H7 (cell line): ENCODE data around the gene TLCD1. TPM values are rescaled to one million over a fixed set of nuclear protein-coding genes. Genes with fewer than 3 reads are reported as not detected.
A peak's percentile ranks its signal among the peaks of the same experiment; 100 is the strongest.

Experiments
- DNase-seq: peaks from one replicate; pipeline ENCODE4 v3.0.0; 2012
- H3K27me3 ChIP-seq: 2 replicates; pipeline ENCODE4 v1.6.0; 2011; ENCODE audit warnings: mild to moderate bottlenecking, low read length; ENCODE audit not compliant: control insufficient read depth, insufficient read depth
- H3K36me3 ChIP-seq: replicated peaks from 2 replicates; pipeline ENCODE4 v1.5.1; 2011; ENCODE audit warnings: low read length; ENCODE audit not compliant: control insufficient read depth, insufficient read depth
- H3K4me3 ChIP-seq: 2 replicates; pipeline ENCODE4 v1.5.1; 2011; ENCODE audit warnings: low read depth, mild to moderate bottlenecking, control low read depth, low read length, moderate library complexity; ENCODE audit not compliant: insufficient read depth
- total RNA-seq: library from RNA; depleted of rRNA; stranded (reverse); fragments of >200 nt; shearing (Covaris generic); gene quantifications from 2 replicates; pipeline ENCODE4 v1.2.3, GENCODE V29; 2014; rRNA removed

Gene TLCD1, protein sequence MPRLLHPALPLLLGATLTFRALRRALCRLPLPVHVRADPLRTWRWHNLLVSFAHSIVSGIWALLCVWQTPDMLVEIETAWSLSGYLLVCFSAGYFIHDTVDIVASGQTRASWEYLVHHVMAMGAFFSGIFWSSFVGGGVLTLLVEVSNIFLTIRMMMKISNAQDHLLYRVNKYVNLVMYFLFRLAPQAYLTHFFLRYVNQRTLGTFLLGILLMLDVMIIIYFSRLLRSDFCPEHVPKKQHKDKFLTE
- total RNA-seq = 15.6 and 21.4 TPM in 2 replicates

DNA sequence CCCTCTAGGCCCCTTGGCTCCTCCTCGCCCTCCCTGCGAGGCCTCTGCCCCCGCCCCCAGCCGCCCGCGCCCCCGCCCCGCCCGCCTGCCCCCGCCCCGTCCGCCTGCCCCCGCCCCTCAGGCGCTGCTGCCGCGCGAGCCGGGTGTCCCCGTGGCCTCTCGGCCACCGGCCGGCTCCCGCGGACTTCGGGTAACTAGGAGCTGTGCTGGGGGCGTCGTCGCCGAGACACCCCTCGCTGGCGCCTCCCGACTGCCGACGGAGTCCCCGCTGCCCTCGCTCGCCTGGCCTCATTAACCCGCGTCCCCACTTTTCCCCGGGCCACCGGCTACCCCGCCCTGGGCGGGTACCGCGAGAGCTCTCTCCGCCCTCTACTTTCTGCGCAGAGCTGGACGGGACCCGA, at the start of gene TLCD1:
TLCD1 (minus strand) TSS at position 8 of the 401 bp plus-strand sequence. CDS start 136 bp downstream, outside the sequence.
- peak; percentile 96 for DNase-seq
- H3K27me3 ChIP-seq = no peaks in the 10 kb centered on the region
- peak within 1 kb of the TSS; percentile 90 for H3K4me3 ChIP-seq
- H3K36me3 ChIP-seq = peaks cover 30% of the 10 kb centered on the region

DNA sequence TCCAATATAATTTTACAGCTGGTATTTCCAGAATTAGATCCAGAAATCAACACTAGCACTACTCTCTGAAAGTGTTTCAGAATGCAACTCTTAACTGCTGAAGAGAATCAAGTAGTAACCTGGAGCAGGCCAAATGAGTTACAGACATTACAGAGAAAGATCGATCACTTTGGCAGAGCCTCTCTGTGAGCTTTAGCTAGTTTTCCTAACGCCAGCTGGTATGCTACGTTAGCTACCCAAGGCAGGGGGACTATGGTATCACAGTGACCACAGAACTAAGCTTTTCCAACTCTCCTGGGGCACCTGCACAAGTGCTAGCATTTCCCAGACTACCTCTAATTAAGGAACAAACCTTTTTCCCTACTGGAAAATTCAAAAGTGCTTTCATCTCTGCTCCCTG, 48.2 kb upstream of the TLCD1 start:
- Histone ChIP-seq H3K4me3 (no peak overlapping the region), H3K36me3 (no peaks in the 10 kb centered on the region), H3K27me3 (no peaks in the 10 kb centered on the region)
- no peak for DNase-seq

DNA sequence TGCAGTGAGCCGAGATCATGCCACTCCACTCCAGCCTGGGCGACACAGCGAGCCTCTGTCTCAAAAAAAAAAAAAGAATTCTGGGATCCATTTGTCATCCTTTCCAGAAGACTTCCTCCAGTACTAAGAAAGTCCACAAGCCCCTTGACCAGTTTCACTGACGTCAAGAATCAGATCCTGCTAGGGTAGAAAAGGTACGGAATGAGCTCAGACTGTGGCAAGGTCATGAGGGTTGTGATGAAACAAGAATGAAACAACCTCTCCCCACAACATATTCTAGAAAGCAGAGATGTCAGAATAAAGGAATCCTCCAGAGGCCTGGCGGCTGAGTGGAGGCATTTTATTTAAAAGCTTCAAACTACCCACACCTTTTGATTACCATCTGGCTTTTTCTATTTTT, 47.7 kb upstream of the TLCD1 start:
- no peak for DNase-seq
- Histone ChIP-seq H3K4me3 (no peak overlapping the region), H3K36me3 (no peaks in the 10 kb centered on the region), H3K27me3 (no peaks in the 10 kb centered on the region)

DNA sequence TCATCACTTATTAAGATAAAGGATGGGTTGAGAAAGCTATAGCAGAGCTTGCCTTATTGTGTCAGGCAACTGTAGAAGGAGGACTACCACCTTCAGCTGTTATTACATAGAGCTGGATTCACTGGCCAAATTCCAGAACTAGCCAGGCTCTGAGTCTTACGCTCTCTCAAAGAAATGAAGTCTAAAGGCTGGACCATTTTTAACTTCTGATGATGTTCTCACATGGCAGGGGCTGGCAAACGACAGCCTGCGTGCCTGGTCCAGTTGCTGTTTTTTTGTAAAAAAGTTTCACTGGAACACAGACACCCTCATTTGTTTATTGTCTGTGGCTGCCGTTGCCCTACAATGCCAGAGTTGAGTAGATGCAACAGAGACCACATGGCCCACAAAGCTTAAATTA, 39.0 kb upstream of the TLCD1 start:
- DNase-seq = no peak
- H3K27me3 ChIP-seq = no peaks in the 10 kb centered on the region
- H3K4me3 ChIP-seq = no peak overlapping the region
- peaks cover 7% of the 10 kb centered on the region for H3K36me3 ChIP-seq

DNA sequence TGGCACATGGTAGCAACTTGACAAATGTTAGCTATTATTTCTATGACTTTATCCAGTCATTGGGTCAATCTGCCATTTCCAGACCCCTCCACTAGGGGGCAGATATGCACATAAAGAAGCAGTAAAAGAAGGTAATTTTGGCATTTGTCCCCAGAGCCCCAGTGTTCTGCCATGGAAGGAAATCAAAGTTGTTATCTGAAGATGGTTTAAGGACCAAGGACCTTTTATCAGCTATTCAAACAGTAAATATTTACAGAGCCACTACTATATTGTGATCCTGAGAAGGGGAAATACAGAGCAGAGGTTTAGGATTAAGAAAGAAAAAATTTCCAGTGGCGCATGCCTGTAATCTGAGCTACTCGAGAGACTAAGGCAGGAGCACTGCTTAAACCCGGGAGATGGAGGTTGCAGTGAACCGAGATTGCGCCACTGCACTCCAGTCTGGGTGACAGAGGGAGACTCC, 37.8 kb upstream of the TLCD1 start:
- Histone ChIP-seq H3K36me3 (peaks cover 17% of the 10 kb centered on the region), H3K4me3 (no peak overlapping the region), H3K27me3 (no peaks in the 10 kb centered on the region)
- DNase-seq = peak; percentile 71

DNA sequence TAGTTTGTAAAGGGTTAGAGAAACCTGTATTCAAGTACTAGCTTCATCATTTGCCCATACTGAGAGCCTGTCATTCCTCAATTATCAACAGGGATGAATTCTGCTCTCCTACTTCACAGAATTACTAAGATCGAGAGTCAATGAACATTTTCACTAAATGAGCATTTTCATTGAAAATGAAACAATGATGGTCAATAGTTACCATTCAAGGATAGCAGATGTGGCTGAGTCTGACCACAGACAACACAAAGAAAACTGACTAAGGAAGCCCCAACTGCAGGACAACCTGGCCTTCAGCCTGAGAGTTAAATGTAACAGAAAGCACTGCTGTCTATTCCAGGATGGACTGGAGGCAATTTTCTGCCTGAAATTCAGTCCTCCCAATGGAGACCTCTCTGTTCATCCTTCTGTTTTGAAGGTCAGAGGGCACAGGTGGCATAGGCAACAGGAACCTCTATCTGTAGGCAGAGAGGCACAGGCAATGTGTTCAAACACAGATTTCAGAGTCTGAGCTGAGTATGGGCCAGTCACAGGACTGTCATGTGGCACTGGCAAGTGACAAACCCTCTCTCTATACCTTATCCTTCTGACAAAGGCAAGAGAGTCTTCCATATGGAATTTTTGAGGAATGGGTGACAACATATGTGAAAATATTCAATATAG, 37.2 kb upstream of the TLCD1 start:
- DNase-seq = no peak
- no peaks in the 10 kb centered on the region for H3K27me3 ChIP-seq
- H3K36me3 ChIP-seq = peaks cover 23% of the 10 kb centered on the region
- no peak overlapping the region for H3K4me3 ChIP-seq

DNA sequence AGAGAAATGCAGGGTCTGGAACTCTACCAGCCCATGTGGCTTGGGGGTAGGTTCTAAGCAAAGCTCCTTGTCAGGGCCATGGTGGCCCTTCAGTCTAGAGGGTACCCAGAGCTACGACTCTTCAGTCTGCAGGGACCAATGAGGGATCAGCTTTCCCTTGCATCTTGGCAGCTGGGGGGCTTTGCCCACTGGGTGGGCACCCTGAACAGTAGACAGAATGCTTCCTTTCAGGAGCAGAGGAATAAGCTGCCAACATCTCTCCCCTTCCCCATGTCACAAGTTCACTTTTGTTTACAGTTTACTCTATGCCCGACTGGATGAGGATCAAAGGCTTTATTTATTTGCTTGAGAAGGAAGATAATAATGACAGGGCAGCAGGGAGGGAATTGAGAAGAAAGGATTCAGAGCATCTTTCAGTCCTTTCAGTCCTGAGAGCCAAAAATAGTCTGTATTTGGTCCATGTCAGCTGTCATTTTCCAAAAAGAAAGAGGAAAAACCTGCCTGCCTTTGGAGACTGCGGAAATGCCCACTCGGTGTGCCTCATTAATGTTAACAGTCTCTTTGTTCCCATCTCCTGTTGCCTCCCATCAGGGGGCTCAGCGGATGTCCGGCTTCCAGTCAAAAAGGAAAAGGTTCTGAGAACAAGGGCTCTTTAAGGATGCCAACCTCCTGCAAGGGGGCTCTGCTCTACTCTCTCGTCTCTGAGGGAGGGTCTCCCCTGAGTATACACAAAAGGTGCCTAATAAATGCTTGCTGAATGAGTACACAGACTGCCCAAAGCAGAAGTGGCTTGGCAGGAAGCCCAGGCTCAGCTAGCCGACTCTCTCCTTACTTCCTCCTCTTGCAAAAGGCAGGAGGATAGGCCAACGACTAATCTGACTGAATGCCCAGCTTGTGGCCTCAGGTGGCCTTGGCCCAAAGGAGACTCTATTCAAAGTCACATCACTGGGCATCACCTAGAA, 34.8 kb upstream of the TLCD1 start:
- peaks cover 23% of the 10 kb centered on the region for H3K36me3 ChIP-seq
- no peak overlapping the region for H3K4me3 ChIP-seq
- peak; percentile 79 for DNase-seq
- H3K27me3 ChIP-seq = no peaks in the 10 kb centered on the region

DNA sequence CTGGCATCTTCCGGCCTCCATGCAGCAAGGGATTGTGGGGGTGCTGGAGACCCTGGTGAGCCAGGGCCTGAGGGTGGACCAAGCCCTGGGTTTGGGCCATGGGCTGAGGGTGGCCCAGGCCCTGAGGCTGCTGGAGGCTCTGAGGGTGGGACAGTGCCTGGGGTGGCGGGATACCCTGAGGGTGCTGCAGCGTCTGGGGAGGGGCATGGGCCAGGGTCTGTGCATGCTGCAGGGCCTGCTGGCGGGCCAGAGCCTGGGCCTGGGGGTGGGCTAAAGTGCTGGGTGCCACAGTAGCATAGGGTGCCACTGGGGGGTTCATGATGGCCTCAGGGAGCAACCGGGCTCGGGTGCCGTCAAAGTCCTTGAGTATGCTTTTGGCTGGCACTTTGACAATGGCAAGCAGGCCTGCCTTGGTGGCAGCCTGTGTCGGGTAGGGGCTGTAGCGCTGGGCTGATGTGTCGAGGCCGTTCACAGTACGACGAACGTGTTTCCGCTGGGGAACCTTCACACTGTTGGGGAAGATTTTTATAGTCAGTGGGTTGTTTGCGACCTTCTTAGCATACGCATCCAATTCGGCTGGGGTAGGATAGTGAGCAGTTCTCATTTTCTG, 33.3 kb upstream of the TLCD1 start:
- Histone ChIP-seq H3K27me3 (no peaks in the 10 kb centered on the region), H3K36me3 (peaks cover 22% of the 10 kb centered on the region), H3K4me3 (no peak overlapping the region)
- no peak for DNase-seq

DNA sequence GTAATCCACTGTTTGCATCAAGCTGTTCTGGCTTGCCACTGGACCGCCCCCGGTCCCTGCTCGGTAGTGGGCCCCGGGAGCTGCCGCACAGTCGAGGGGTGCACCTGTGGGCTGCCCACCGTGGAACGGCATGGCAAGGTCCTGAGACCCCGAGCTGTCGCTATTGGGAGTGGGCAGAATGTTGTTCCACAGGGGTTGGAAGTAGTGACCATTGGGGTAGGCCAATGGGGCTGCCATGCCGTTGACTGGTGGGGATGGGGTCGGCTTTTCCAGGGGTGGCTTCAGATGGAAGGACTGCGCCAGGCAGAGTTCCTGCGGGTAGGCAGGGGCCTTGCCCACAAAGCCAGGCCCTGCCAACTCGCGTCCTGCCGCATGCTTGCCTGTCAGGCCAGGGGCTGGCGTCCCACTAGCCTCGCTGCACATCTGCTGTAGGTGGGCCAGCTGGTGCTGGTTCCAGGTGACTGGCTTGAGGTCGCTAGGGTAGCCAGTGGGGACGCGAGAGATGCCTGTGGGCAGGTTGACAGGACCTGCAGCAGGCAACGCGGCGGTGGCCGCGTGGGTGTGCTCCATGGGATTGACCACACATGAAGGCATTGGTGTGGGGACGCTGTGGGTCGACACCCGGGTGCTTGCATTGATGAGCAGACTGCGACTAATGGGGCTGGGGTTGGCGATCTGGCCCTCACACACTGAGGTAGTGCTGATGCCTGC, 32.5 kb upstream of the TLCD1 start:
- no peak for DNase-seq
- no peak overlapping the region for H3K4me3 ChIP-seq
- H3K36me3 ChIP-seq = peaks cover 22% of the 10 kb centered on the region
- H3K27me3 ChIP-seq = no peaks in the 10 kb centered on the region

DNA sequence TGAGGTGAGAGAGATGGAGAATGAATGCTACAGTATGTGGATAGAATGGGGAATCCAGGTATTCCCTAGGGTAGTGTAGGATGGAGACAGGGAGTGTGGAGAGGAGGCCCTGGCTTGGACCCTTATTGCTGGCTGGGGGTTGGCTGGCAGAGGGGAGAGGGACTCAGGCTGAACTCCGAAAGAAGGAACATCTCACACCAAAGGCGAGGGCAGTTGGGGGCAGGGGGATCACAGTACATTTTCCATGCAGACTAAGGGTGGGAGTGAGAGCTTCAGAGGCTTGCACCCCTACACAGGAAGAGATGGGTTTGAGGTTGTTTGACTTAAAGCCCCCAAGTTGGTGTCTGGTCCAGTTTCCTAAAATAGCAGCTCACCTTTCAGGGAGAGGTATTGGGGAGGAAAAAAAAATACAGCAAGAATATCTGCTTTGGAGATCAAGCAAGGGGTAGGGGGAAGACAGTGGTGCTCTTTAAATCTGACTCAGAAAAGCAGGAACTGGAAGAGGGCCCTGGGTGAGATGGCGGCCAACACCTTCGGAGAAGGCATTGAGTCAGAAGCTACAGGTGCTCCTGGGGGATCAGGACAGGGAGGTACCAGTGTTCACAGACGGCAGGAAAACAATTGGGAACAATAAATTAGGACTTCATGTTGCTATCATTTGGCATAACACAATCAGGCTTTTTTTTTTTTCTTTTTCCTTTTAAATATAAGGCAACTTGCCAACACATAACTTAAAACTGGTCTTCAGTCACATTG, 30.2 kb upstream of the TLCD1 start:
- DNase-seq = no peak
- H3K27me3 ChIP-seq = no peaks in the 10 kb centered on the region
- no peak overlapping the region for H3K4me3 ChIP-seq
- peaks cover 22% of the 10 kb centered on the region for H3K36me3 ChIP-seq

DNA sequence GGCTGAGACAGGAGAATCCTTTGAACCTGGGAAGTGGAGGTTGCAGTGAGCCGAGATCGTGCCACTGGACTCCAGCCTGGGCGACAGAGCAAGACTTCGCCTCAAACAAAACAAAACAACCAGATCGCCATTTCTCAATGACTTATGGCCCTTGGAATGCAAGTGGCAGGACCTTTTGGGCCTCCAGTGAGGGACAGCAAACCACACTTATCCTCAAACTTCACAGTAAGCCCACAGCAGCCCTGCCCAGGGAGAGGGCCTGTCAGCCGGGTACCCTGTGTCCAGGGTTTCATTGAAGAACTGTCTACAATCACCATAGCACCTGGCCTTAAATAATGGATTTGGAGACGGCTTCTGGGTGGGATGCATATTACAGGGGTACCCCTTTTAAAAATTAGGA, 29.5 kb upstream of the TLCD1 start:
- no peak for DNase-seq
- H3K4me3 ChIP-seq = no peak overlapping the region
- H3K36me3 ChIP-seq = peaks cover 28% of the 10 kb centered on the region
- H3K27me3 ChIP-seq = no peaks in the 10 kb centered on the region

DNA sequence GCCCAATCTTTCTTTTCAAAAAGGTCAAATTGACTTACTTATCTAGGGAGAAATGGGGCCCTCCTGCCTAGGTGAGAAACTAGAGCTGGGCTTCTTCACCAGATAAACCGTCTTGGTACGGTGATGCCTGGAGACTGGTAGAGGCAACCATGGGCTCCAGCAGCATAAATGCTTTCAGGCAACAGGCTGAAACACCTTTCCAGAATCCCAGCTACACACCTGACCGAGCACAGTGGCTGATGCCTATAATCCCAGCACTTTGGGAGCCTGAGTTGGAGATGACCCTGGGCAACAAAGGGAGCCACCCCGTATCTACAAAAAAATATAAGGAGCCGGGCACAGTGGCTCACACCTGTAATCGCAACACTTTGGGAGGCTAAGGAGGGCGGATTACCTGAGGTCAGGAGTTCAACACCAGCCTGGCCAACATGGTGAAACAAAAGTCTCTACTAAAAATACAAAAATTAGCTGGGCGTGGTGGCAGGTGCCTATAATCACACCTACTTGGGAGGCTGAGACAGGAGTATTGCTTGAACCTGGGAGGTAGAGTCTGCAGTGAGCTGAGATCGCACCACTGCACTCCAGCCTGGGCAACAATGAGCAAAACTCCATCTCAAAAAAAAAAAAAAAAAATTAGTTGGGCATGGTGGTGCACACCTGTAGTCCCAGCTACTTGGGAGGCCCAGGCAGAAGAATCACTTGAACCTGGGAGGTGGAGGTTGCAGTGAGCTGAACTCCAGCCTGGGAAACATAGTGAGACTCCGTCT, 25.8 kb upstream of the TLCD1 start:
- no peak for DNase-seq
- peaks cover 35% of the 10 kb centered on the region for H3K36me3 ChIP-seq
- no peaks in the 10 kb centered on the region for H3K27me3 ChIP-seq
- H3K4me3 ChIP-seq = no peak overlapping the region
